Measurements from ENCODE around the gene IGSF9B. TPM values are rescaled to one million over a fixed set of nuclear protein-coding genes. Genes with fewer than 3 reads are reported as not detected.

Gene IGSF9B
- total and polyA plus RNA-seq, 9 donors: 4.7 to 17.1 (median 13.4) TPM

- Histone ChIP-seq H3K27me3 (ENCODE audit: control insufficient read depth, insufficient read depth, low read length) (peaks cover 35% of the 10 kb centered on the region), H3K4me1 (ENCODE audit: control insufficient read depth, insufficient read depth, low read length) (no peaks in the 10 kb centered on the region), H3K27ac (ENCODE audit: low read length) (no peak overlapping the region), H3K36me3 (ENCODE audit: control insufficient read depth, insufficient read depth, low read length) (peaks cover 39% of the 10 kb centered on the region), H3K9me3 (replicated peaks; ENCODE audit: control insufficient read depth, low read depth, low read length) (no peaks in the 10 kb centered on the region), H3K4me3 (ENCODE audit: low read length) (no peak overlapping the region)
- 88% methylated on average over 21 of the region's 23 CpGs for WGBS (ENCODE audit: insufficient coverage)
- DNase-seq: no peak
These were observed 34.5 kb downstream of the IGSF9B start for GRCh38 chr11:133922078-133922870.

- peaks cover 39% of the 10 kb centered on the region for H3K27me3 ChIP-seq (ENCODE audit: control insufficient read depth, insufficient read depth, low read length)
- no peaks in the 10 kb centered on the region for H3K9me3 ChIP-seq (replicated peaks; ENCODE audit: control insufficient read depth, low read depth, low read length)
- peaks cover 39% of the 10 kb centered on the region for H3K36me3 ChIP-seq (ENCODE audit: control insufficient read depth, insufficient read depth, low read length)
- H3K4me3 ChIP-seq (ENCODE audit: low read length): no peak overlapping the region
- WGBS (ENCODE audit: insufficient coverage): 96% methylated on average over 10 of the region's 10 CpGs
- no peak for DNase-seq
- H3K4me1 ChIP-seq (ENCODE audit: control insufficient read depth, insufficient read depth, low read length): no peaks in the 10 kb centered on the region
- no peak overlapping the region for H3K27ac ChIP-seq (ENCODE audit: low read length)
These were observed 35.3 kb downstream of the IGSF9B start for GRCh38 chr11:133921513-133921912.

GRCh38 chr11:133921026-133921425, 35.7 kb downstream of the IGSF9B start:
- H3K36me3 ChIP-seq (ENCODE audit: control insufficient read depth, insufficient read depth, low read length): peaks cover 35% of the 10 kb centered on the region
- WGBS (ENCODE audit: insufficient coverage): 91% methylated on average over 29 of the region's 33 CpGs
- H3K27me3 ChIP-seq (ENCODE audit: control insufficient read depth, insufficient read depth, low read length): peaks cover 37% of the 10 kb centered on the region
- no peaks in the 10 kb centered on the region for H3K9me3 ChIP-seq (replicated peaks; ENCODE audit: control insufficient read depth, low read depth, low read length)
- H3K4me1 ChIP-seq (ENCODE audit: control insufficient read depth, insufficient read depth, low read length): no peaks in the 10 kb centered on the region
- no peak overlapping the region for H3K27ac ChIP-seq (ENCODE audit: low read length)
- DNase-seq: no peak
- no peak overlapping the region for H3K4me3 ChIP-seq (ENCODE audit: low read length)

- Histone ChIP-seq H3K9me3 (replicated peaks; ENCODE audit: control insufficient read depth, low read depth, low read length) (no peaks in the 10 kb centered on the region), H3K4me1 (ENCODE audit: control insufficient read depth, insufficient read depth, low read length) (no peaks in the 10 kb centered on the region), H3K27ac (ENCODE audit: low read length) (no peak overlapping the region), H3K4me3 (ENCODE audit: low read length) (no peak overlapping the region), H3K27me3 (ENCODE audit: control insufficient read depth, insufficient read depth, low read length) (peaks cover 40% of the 10 kb centered on the region), H3K36me3 (ENCODE audit: control insufficient read depth, insufficient read depth, low read length) (peaks cover 31% of the 10 kb centered on the region)
- DNase-seq: no peak
- 89% methylated on average over 43 of the region's 47 CpGs for WGBS (ENCODE audit: insufficient coverage)
These were observed 36.4 kb downstream of the IGSF9B start for GRCh38 chr11:133920109-133920990.

GRCh38 chr11:133919330-133920108, 37.2 kb downstream of the IGSF9B start:
- Histone ChIP-seq H3K27me3 (ENCODE audit: control insufficient read depth, insufficient read depth, low read length) (peaks cover 40% of the 10 kb centered on the region), H3K4me3 (ENCODE audit: low read length) (no peak overlapping the region), H3K27ac (ENCODE audit: low read length) (no peak overlapping the region), H3K9me3 (replicated peaks; ENCODE audit: control insufficient read depth, low read depth, low read length) (no peaks in the 10 kb centered on the region), H3K4me1 (ENCODE audit: control insufficient read depth, insufficient read depth, low read length) (no peaks in the 10 kb centered on the region), H3K36me3 (ENCODE audit: control insufficient read depth, insufficient read depth, low read length) (peaks cover 22% of the 10 kb centered on the region)
- 74% methylated on average over 62 of the region's 66 CpGs for WGBS (ENCODE audit: insufficient coverage)
- no peak for DNase-seq

- peaks cover 20% of the 10 kb centered on the region for H3K36me3 ChIP-seq (ENCODE audit: control insufficient read depth, insufficient read depth, low read length)
These were observed 38.0 kb downstream of the IGSF9B start for GRCh38 chr11:133918608-133919260.

GRCh38 chr11:133917921-133918607, 38.7 kb downstream of the IGSF9B start:
- H3K36me3 ChIP-seq (ENCODE audit: control insufficient read depth, insufficient read depth, low read length): peaks cover 22% of the 10 kb centered on the region
- no peak overlapping the region for H3K27ac ChIP-seq (ENCODE audit: low read length)
- 70% methylated on average over 20 of the region's 52 CpGs for WGBS (ENCODE audit: insufficient coverage)
- no peaks in the 10 kb centered on the region for H3K4me1 ChIP-seq (ENCODE audit: control insufficient read depth, insufficient read depth, low read length)
- no peak overlapping the region for H3K4me3 ChIP-seq (ENCODE audit: low read length)
- H3K9me3 ChIP-seq (replicated peaks; ENCODE audit: control insufficient read depth, low read depth, low read length): no peaks in the 10 kb centered on the region
- no peak for DNase-seq
- peaks cover 40% of the 10 kb centered on the region for H3K27me3 ChIP-seq (ENCODE audit: control insufficient read depth, insufficient read depth, low read length)

More at GRCh38 chr11:133918608-133919260, 38.0 kb downstream of the IGSF9B start:
- H3K4me3 ChIP-seq (ENCODE audit: low read length): no peak overlapping the region
- DNase-seq: no peak
- no peaks in the 10 kb centered on the region for H3K9me3 ChIP-seq (replicated peaks; ENCODE audit: control insufficient read depth, low read depth, low read length)
- 45% methylated on average over 17 of the region's 26 CpGs for WGBS (ENCODE audit: insufficient coverage)
- no peaks in the 10 kb centered on the region for H3K4me1 ChIP-seq (ENCODE audit: control insufficient read depth, insufficient read depth, low read length)
- no peak overlapping the region for H3K27ac ChIP-seq (ENCODE audit: low read length)
- peaks cover 40% of the 10 kb centered on the region for H3K27me3 ChIP-seq (ENCODE audit: control insufficient read depth, insufficient read depth, low read length)

GRCh38 chr11:133916784-133917440, 39.9 kb downstream of the IGSF9B start:
- WGBS (ENCODE audit: insufficient coverage): 65% methylated on average over 10 of the region's 14 CpGs
- no peak overlapping the region for H3K4me3 ChIP-seq (ENCODE audit: low read length)
- no peak for DNase-seq
- no peaks in the 10 kb centered on the region for H3K9me3 ChIP-seq (replicated peaks; ENCODE audit: control insufficient read depth, low read depth, low read length)
- peaks cover 19% of the 10 kb centered on the region for H3K36me3 ChIP-seq (ENCODE audit: control insufficient read depth, insufficient read depth, low read length)
- no peaks in the 10 kb centered on the region for H3K4me1 ChIP-seq (ENCODE audit: control insufficient read depth, insufficient read depth, low read length)
- H3K27me3 ChIP-seq (ENCODE audit: control insufficient read depth, insufficient read depth, low read length): peaks cover 42% of the 10 kb centered on the region
- no peak overlapping the region for H3K27ac ChIP-seq (ENCODE audit: low read length)

- Histone ChIP-seq H3K27ac (ENCODE audit: low read length) (no peak overlapping the region), H3K27me3 (ENCODE audit: control insufficient read depth, insufficient read depth, low read length) (peaks cover 23% of the 10 kb centered on the region), H3K4me3 (ENCODE audit: low read length) (no peak overlapping the region), H3K36me3 (ENCODE audit: control insufficient read depth, insufficient read depth, low read length) (peaks cover 16% of the 10 kb centered on the region), H3K4me1 (ENCODE audit: control insufficient read depth, insufficient read depth, low read length) (no peaks in the 10 kb centered on the region), H3K9me3 (replicated peaks; ENCODE audit: control insufficient read depth, low read depth, low read length) (no peaks in the 10 kb centered on the region)
- DNase-seq: no peak
- WGBS (ENCODE audit: insufficient coverage): 83% methylated on average over 8 of the region's 10 CpGs
These were observed 43.0 kb downstream of the IGSF9B start for GRCh38 chr11:133913761-133914160.
